Neural cell (in vitro differentiated cells): Measurements from ENCODE around the gene OR11A1. TPM values are rescaled to one million over a fixed set of nuclear protein-coding genes. Genes with fewer than 3 reads are reported as not detected.

Source experiments
- H2AFZ ChIP-seq: fragments of 200-600, 300-800 bp; sonication (generic), shearing (Covaris generic); 2 replicates; pipeline ENCODE4 v1.6.0; 2014; ENCODE audit warnings: low read depth, mild to moderate bottlenecking, antibody characterized with exemption, low read length, moderate library complexity
- H3F3A ChIP-seq: fragments of 200-600 bp; shearing (Covaris generic); 2 replicates; pipeline ENCODE4 v1.6.1; 2016; ENCODE audit warnings: mild to moderate bottlenecking, moderate library complexity, mixed read lengths, antibody characterized with exemption, low read length; ENCODE audit not compliant: insufficient read depth, poor library complexity, severe bottlenecking
- H3K27ac ChIP-seq: fragments of 200-600, 300-800 bp; sonication (generic), shearing (Covaris generic); 2 replicates; pipeline ENCODE4 v1.5.1; 2014; ENCODE audit warnings: mild to moderate bottlenecking, low read length, moderate library complexity
- H3K27me3 ChIP-seq: fragments of 300-800, 200-600 bp; sonication (generic), shearing (Covaris generic); 2 replicates; pipeline ENCODE4 v1.6.0; 2014; ENCODE audit warnings: mild to moderate bottlenecking, low read depth, low read length, moderate library complexity; ENCODE audit not compliant: insufficient read depth
- H3K36me3 ChIP-seq: fragments of 300-800, 200-600 bp; sonication (generic), shearing (Covaris generic); 2 replicates; pipeline ENCODE4 v1.5.1; 2014; ENCODE audit warnings: mild to moderate bottlenecking, antibody characterized with exemption, low read length, moderate library complexity; ENCODE audit not compliant: insufficient read depth
- H3K4me2 ChIP-seq: fragments of 300-800, 200-600 bp; sonication (generic), shearing (Covaris generic); 2 replicates; pipeline ENCODE4 v1.6.0; 2014; ENCODE audit warnings: mild to moderate bottlenecking, low read length
- H3K4me3 ChIP-seq: fragments of 300-800, 200-600 bp; sonication (generic), shearing (Covaris generic); 2 replicates; pipeline ENCODE4 v1.5.1; 2014; ENCODE audit warnings: mild to moderate bottlenecking, low read length, moderate library complexity
- H3K79me2 ChIP-seq: fragments of 200-600 bp; shearing (Covaris generic); replicated peaks from 2 replicates; pipeline ENCODE4 v1.6.0; 2014; ENCODE audit warnings: mild to moderate bottlenecking, low read length, moderate library complexity; ENCODE audit not compliant: insufficient read depth
- H3K9ac ChIP-seq: fragments of 300-800, 200-600 bp; sonication (generic), shearing (Covaris generic); 2 replicates; pipeline ENCODE4 v1.6.1; 2016; ENCODE audit warnings: mild to moderate bottlenecking, low read length, mixed read lengths
- H3K9me2 ChIP-seq: fragments of 200-600 bp; shearing (Covaris generic); 2 replicates; pipeline ENCODE4 v1.6.1; 2016; ENCODE audit warnings: mild to moderate bottlenecking, low read length, mixed read lengths; ENCODE audit not compliant: insufficient read depth
- H3K9me3 ChIP-seq: fragments of 200-600, 300-800 bp; sonication (generic), shearing (Covaris generic); 2 replicates; pipeline ENCODE4 v1.6.1; 2016; ENCODE audit warnings: mild to moderate bottlenecking, mixed run types, low read length, moderate library complexity, mixed read lengths
- H4K20me1 ChIP-seq: fragments of 200-600 bp; shearing (Covaris generic); 2 replicates; pipeline ENCODE4 v1.6.1; 2016; ENCODE audit warnings: mild to moderate bottlenecking, mixed run types; ENCODE audit not compliant: insufficient read depth
- CTCF ChIP-seq: fragments of 450-650 bp; IDR thresholded peaks from 2 replicates; pipeline ENCODE4 v1.5.1; 2014; ENCODE audit warnings: antibody characterized with exemption, mild to moderate bottlenecking, moderate library complexity; ENCODE audit not compliant: poor library complexity, severe bottlenecking
- EP300 ChIP-seq: fragments of 450-650 bp; conservative IDR thresholded peaks from 2 replicates; pipeline ENCODE4 v1.6.1; 2014; ENCODE audit warnings: antibody characterized with exemption, mild to moderate bottlenecking, moderate library complexity; ENCODE audit not compliant: poor library complexity, severe bottlenecking
- EZH2 ChIP-seq: fragments of 200-600, 300-800 bp; shearing (Covaris generic), sonication (generic); IDR thresholded peaks from 2 replicates; pipeline ENCODE4 v1.6.1; 2014; ENCODE audit warnings: antibody characterized with exemption, low read length, borderline replicate concordance, mild to moderate bottlenecking; ENCODE audit not compliant: insufficient read depth, poor library complexity, severe bottlenecking
- MXI1 ChIP-seq: fragments of 450-650 bp; conservative IDR thresholded peaks from 2 replicates; pipeline ENCODE4 v1.6.1; 2014; ENCODE audit warnings: antibody characterized with exemption, mild to moderate bottlenecking; ENCODE audit not compliant: poor library complexity, severe bottlenecking
- POLR2AphosphoS5 ChIP-seq: IDR thresholded peaks from 2 replicates; pipeline ENCODE4 v1.6.1; 2012
- RAD21 ChIP-seq: fragments of 450-650 bp; conservative IDR thresholded peaks from 2 replicates; pipeline ENCODE4 v1.6.1; 2014; ENCODE audit warnings: antibody characterized with exemption, mild to moderate bottlenecking, moderate library complexity
- REST ChIP-seq: IDR thresholded peaks from 2 replicates; pipeline ENCODE4 v1.6.1; 2012; ENCODE audit warnings: borderline replicate concordance
- SMC3 ChIP-seq: fragments of 450-650 bp; conservative IDR thresholded peaks from 2 replicates; pipeline ENCODE4 v1.6.1; 2014; ENCODE audit warnings: antibody characterized with exemption, mild to moderate bottlenecking, moderate library complexity; ENCODE audit not compliant: poor library complexity
- TAF1 ChIP-seq: IDR thresholded peaks from 2 replicates; pipeline ENCODE4 v1.6.1; 2012; ENCODE audit warnings: low read depth
- polyA plus RNA-seq: library from polyadenylated mRNA; depleted of rRNA; stranded (reverse); fragments of >200 nt; gene quantifications from 2 replicates; pipeline ENCODE4 v1.2.3, GENCODE V29; 2014

The OR11A1 gene
- polyA plus RNA-seq, 1 donor from 2014 or later, result not detected

- Histone ChIP-seq H3K9ac (no peak overlapping the region), H3K4me2 (no peak overlapping the region), H3K9me2 (no peaks in the 10 kb centered on the region), H2AFZ (no peak overlapping the region), H4K20me1 (no peaks in the 10 kb centered on the region), H3K36me3 (no peaks in the 10 kb centered on the region), H3K27ac (no peak overlapping the region), H3F3A (no peaks in the 10 kb centered on the region), H3K4me3 (no peak overlapping the region), H3K9me3 (no peaks in the 10 kb centered on the region), H3K27me3 (no peaks in the 10 kb centered on the region), H3K79me2 (no peaks in the 10 kb centered on the region)
- TF ChIP-seq EP300 (no peak), EZH2 (no peak), MXI1 (no peak), SMC3 (no peak), RAD21 (no peak)
Observed at GRCh38 chr6:29426654-29427053, 30.2 kb downstream of the OR11A1 start.

GRCh38 chr6:29425075-29425474, 31.8 kb downstream of the OR11A1 start:
- Histone ChIP-seq H3K9me3 (no peaks in the 10 kb centered on the region), H3K9ac (no peak overlapping the region), H3K4me2 (no peak overlapping the region), H3K4me3 (no peak overlapping the region), H3K9me2 (no peaks in the 10 kb centered on the region), H3K79me2 (no peaks in the 10 kb centered on the region), H2AFZ (no peak overlapping the region), H3F3A (no peaks in the 10 kb centered on the region), H3K36me3 (no peaks in the 10 kb centered on the region), H3K27ac (no peak overlapping the region), H3K27me3 (no peaks in the 10 kb centered on the region), H4K20me1 (no peaks in the 10 kb centered on the region)
- no peak for TF ChIP-seq SMC3
- no peak for TF ChIP-seq MXI1
- no peak for TF ChIP-seq TAF1
- no peak for TF ChIP-seq REST
- no peak for TF ChIP-seq EP300
- TF ChIP-seq CTCF, result no peak
- no peak for TF ChIP-seq POLR2AphosphoS5
- TF ChIP-seq EZH2, result no peak
- no peak for TF ChIP-seq RAD21

- H3K4me3 ChIP-seq, result no peak overlapping the region
- no peak for TF ChIP-seq TAF1
- TF ChIP-seq CTCF, result no peak
- no peak for TF ChIP-seq SMC3
- no peak for TF ChIP-seq EP300
- TF ChIP-seq REST, result no peak
- TF ChIP-seq RAD21, result no peak
- no peak for TF ChIP-seq MXI1
- no peak for TF ChIP-seq POLR2AphosphoS5
- no peak for TF ChIP-seq EZH2
Observed at GRCh38 chr6:29424575-29424974, 32.3 kb downstream of the OR11A1 start.

More at GRCh38 chr6:29424575-29424974, 32.3 kb downstream of the OR11A1 start:
- Histone ChIP-seq H3K4me2 (no peak overlapping the region), H3K9me2 (no peaks in the 10 kb centered on the region), H3K79me2 (no peaks in the 10 kb centered on the region), H3K27me3 (no peaks in the 10 kb centered on the region), H3K27ac (no peak overlapping the region), H2AFZ (no peak overlapping the region), H3K9ac (no peak overlapping the region), H3K9me3 (no peaks in the 10 kb centered on the region), H4K20me1 (no peaks in the 10 kb centered on the region), H3K36me3 (no peaks in the 10 kb centered on the region), H3F3A (no peaks in the 10 kb centered on the region)
